Left ventricle myocardium inferior (tissue), 1 donor: ENCODE data around the gene MCCC2. TPM values are rescaled to one million over a fixed set of nuclear protein-coding genes. Genes with fewer than 3 reads are reported as not detected.

Experiments used
- DNase-seq: peaks from one replicate; pipeline ENCODE4 v3.0.0-alpha.2; 2020
- H3K27ac ChIP-seq: fragments of 200-600 bp; replicated peaks from 2 replicates; pipeline ENCODE4 v1.8.0; 2021
- H3K27me3 ChIP-seq: fragments of 200-600 bp; 2 replicates; pipeline ENCODE4 v1.8.0; 2021; ENCODE audit warnings: low read depth
- H3K36me3 ChIP-seq: fragments of 200-600 bp; 2 replicates; pipeline ENCODE4 v1.8.0; 2021
- H3K4me1 ChIP-seq: fragments of 200-600 bp; 2 replicates; pipeline ENCODE4 v1.8.0; 2021
- H3K4me3 ChIP-seq: fragments of 200-600 bp; 2 replicates; pipeline ENCODE4 v1.8.0; 2021; ENCODE audit warnings: mild to moderate bottlenecking, moderate library complexity
- H3K9me3 ChIP-seq: fragments of 200-600 bp; replicated peaks from 2 replicates; pipeline ENCODE4 v1.8.0; 2021
- intact Hi-C: fragments of 100-400 bp; cut with micrococcal nuclease; formaldehyde crosslinking; loops from one replicate; pipeline ENCODE4 v1.11.0; 2022
- total RNA-seq: library from RNA; stranded (reverse); fragmentation: NEBNext Ultra II Directional; extraction: Animal tissue kit (Norgen Biotek cat#: 25700); gene quantifications from one replicate; pipeline ENCODE4 v1.2.1, GENCODE V29; 2021
- TF ChIP-seq, protein P1 (sequence below): fragments of 200-600 bp; IDR thresholded peaks from 2 replicates; pipeline ENCODE4 v1.8.0; 2021; ENCODE audit warnings: antibody characterized with exemption, mild to moderate bottlenecking, borderline replicate concordance
- donor health status: DM: no; HTN: yes; CAD: no; lungs with severe emphysema.

The MCCC2 gene
- total RNA-seq, 1 donor from 2014 or later, result 154 TPM

DNA sequence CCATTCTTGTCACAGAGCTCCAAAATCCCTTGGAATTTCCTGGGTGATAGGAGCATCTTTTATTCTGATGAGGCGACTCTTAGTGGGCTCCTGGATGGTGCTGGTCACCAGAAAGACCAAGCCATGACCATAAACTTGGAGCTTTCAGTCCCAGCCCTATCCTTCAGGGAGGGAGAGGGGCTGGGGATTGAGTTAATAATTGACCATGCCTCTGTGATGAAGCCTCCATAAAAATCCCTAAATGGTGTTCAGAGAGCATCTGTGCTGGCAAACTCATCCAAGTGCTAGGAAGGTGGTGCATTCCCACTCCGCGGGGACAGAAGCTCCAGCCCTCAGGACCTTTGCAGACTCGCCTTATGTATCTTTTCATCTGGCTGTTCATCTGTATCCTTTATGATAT lies 28.7 kb downstream of the MCCC2 start:
- DNase-seq, result no peak
- no peak overlapping the region for H3K27ac ChIP-seq
- H3K9me3 ChIP-seq, result peaks cover 4% of the 10 kb centered on the region
- TF ChIP-seq, protein P1, sequence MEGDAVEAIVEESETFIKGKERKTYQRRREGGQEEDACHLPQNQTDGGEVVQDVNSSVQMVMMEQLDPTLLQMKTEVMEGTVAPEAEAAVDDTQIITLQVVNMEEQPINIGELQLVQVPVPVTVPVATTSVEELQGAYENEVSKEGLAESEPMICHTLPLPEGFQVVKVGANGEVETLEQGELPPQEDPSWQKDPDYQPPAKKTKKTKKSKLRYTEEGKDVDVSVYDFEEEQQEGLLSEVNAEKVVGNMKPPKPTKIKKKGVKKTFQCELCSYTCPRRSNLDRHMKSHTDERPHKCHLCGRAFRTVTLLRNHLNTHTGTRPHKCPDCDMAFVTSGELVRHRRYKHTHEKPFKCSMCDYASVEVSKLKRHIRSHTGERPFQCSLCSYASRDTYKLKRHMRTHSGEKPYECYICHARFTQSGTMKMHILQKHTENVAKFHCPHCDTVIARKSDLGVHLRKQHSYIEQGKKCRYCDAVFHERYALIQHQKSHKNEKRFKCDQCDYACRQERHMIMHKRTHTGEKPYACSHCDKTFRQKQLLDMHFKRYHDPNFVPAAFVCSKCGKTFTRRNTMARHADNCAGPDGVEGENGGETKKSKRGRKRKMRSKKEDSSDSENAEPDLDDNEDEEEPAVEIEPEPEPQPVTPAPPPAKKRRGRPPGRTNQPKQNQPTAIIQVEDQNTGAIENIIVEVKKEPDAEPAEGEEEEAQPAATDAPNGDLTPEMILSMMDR, result no peak
- H3K4me3 ChIP-seq, result no peak overlapping the region
- H3K36me3 ChIP-seq, result peaks cover 75% of the 10 kb centered on the region
- intact Hi-C loops, result no loop called here
- H3K4me1 ChIP-seq, result no peaks in the 10 kb centered on the region
- no peaks in the 10 kb centered on the region for H3K27me3 ChIP-seq

DNA sequence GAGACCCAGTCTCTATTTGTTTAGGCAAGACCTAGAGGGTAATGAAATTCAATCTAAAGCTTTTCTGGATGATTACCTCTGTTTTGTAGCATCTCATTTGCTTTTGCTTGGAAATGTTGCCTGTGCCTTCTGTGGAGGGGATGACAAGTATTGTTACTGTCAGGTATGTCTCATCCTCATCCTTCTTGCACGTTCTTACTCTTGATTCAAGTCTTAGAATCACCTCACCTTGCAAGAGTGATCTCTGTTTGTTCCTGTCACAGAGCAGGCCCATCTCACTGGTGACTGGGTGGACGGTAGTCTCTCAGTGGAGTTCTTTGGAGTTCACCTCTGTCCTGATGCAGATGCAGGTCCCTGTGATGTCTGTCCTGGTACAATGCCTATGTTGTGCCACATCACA lies 33.5 kb downstream of the MCCC2 start:
- H3K4me1 ChIP-seq, result peaks cover 7% of the 10 kb centered on the region
- TF ChIP-seq, protein P1, result no peak
- no peak overlapping the region for H3K27ac ChIP-seq
- no peak for DNase-seq
- H3K27me3 ChIP-seq, result no peaks in the 10 kb centered on the region
- peaks cover 34% of the 10 kb centered on the region for H3K36me3 ChIP-seq
- intact Hi-C loops, result no loop called here
- no peak overlapping the region for H3K4me3 ChIP-seq
- H3K9me3 ChIP-seq, result peaks cover 4% of the 10 kb centered on the region

DNA sequence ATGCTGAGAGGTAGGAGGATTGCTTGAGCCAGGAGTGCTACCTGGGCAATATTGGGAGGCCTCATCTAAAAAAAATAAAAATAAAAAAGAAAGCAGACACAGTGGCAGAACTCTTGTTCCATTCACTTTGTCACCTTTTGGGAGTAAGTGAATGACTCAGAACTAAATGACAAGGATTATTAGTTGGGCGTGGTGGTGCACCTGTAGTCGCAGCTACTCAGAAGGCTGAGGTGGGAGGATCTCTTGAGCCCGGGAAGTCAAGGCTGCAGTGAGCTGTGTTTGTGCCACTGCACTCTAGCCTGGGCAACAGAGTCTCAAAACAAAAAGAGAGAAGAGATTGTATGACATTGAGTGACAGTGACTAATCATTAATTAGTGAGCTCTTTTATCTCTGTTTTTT lies 34.1 kb downstream of the MCCC2 start:
- H3K36me3 ChIP-seq, result peaks cover 29% of the 10 kb centered on the region
- TF ChIP-seq, protein P1, result no peak
- no peak overlapping the region for H3K27ac ChIP-seq
- H3K4me3 ChIP-seq, result no peak overlapping the region
- peaks cover 4% of the 10 kb centered on the region for H3K9me3 ChIP-seq
- H3K4me1 ChIP-seq, result peaks cover 10% of the 10 kb centered on the region
- no peak for DNase-seq
- intact Hi-C loops, result no loop called here
- no peaks in the 10 kb centered on the region for H3K27me3 ChIP-seq

DNA sequence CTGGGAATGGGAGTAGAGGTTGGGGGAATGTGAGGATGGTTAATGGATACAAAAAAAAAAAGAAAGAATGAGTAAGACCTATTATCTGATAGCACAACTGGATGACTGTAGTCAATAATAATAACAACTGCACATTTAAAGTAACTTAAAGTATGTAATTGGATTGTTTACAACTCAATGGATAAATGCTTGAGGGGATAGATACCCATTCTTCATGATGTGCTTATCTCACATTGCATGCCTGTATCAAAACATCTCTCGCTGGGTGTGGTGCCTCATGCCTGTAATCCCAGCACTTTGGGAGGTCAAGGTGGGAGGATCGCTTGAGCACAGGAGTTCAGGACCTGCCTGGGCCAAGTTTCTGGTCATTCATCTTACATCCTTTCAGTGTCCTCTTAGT lies 34.6 kb downstream of the MCCC2 start:
- H3K4me1 ChIP-seq, result peaks cover 10% of the 10 kb centered on the region
- H3K4me3 ChIP-seq, result no peak overlapping the region
- TF ChIP-seq, protein P1, result no peak
- peaks cover 24% of the 10 kb centered on the region for H3K36me3 ChIP-seq
- DNase-seq, result no peak
- H3K27me3 ChIP-seq, result no peaks in the 10 kb centered on the region
- intact Hi-C loops, result no loop called here
- H3K9me3 ChIP-seq, result peaks cover 4% of the 10 kb centered on the region
- H3K27ac ChIP-seq, result no peak overlapping the region

DNA sequence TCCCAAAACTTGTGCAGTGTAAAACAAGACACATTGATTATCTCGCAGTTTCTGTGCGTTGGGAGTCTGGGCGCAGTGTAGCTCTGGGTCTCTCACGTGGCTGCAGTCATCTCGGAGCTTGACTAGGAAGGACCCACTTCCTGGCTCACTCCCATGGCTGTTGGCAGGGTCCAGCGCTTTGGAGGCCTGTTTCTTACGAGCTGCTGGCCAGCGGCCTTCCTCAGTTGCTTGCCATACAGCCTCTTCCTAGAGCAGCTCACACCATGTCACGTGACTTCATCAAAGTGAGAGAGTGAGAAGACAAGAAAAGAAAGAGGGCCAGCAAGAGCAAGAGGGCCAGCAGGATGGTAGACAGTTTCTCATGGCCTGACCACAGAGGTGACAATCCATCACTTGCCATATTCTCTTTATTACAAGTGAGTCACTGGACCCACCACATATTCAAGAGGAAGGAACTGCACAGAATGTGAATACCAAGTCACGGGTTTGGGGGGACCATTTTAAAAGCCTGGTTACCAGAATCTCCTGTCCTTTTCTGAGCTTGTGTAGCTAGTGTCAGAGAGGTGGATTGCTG lies 36.2 kb downstream of the MCCC2 start:
- Histone ChIP-seq H3K4me1 (peaks cover 10% of the 10 kb centered on the region), H3K9me3 (peaks cover 3% of the 10 kb centered on the region), H3K36me3 (peaks cover 13% of the 10 kb centered on the region), H3K4me3 (no peak overlapping the region), H3K27me3 (no peaks in the 10 kb centered on the region), H3K27ac (no peak overlapping the region)
- intact Hi-C loops, result no loop called here
- TF ChIP-seq, protein P1, result no peak
- DNase-seq, result no peak
